Stimulated activated CD4-positive, alpha-beta T cell treated with anti-CD3 and anti-CD28 coated beads, Interleukin-15, amount 100 ng/mL, for 1 hour (primary cell): ENCODE data around the gene CDH10.

ENCODE experiments used
- DNase-seq, 2 donors: peaks; one replicate each; pipeline ENCODE4 v3.0.0-alpha.2; 2020; ENCODE audit warnings: low read depth in 1 of 2, low spot score in 1 of 2

CDH10 gene

GRCh38 chr5:24602188-24602587 lies 42.6 kb downstream of the CDH10 start:
- DNase-seq, result no peak

GRCh38 chr5:24598956-24599355 lies 45.8 kb downstream of the CDH10 start:
- no peak for DNase-seq

GRCh38 chr5:24595329-24595728 lies 49.4 kb downstream of the CDH10 start:
- DNase-seq, result no peak

GRCh38 chr5:24591426-24591825 lies 53.4 kb downstream of the CDH10 start:
- no peak for DNase-seq

- no peak for DNase-seq
Observed at GRCh38 chr5:24589566-24589965, 55.2 kb downstream of the CDH10 start.

- no peak for DNase-seq
Observed at GRCh38 chr5:24585751-24586150, 59.0 kb downstream of the CDH10 start.

- no peak for DNase-seq
Observed at GRCh38 chr5:24571302-24571701, 73.5 kb downstream of the CDH10 start.

- no peak for DNase-seq
Observed at GRCh38 chr5:24566933-24567332, 77.8 kb downstream of the CDH10 start.

GRCh38 chr5:24555229-24555628 lies 89.5 kb downstream of the CDH10 start:
- no peak for DNase-seq

GRCh38 chr5:24547132-24547531 lies 97.6 kb downstream of the CDH10 start:
- DNase-seq, result no peak

GRCh38 chr5:24539613-24540012 lies 105.2 kb downstream of the CDH10 start:
- no peak for DNase-seq

GRCh38 chr5:24538346-24538745 lies 106.4 kb downstream of the CDH10 start:
- DNase-seq, result no peak

GRCh38 chr5:24535646-24536045 lies 109.1 kb downstream of the CDH10 start:
- no peak for DNase-seq

GRCh38 chr5:24530906-24531305 lies 113.9 kb downstream of the CDH10 start:
- DNase-seq, result no peak

- no peak for DNase-seq
Observed at GRCh38 chr5:24525414-24525813, 119.4 kb downstream of the CDH10 start.

GRCh38 chr5:24512423-24512822 lies 132.4 kb downstream of the CDH10 start:
- DNase-seq, result no peak

- DNase-seq, result no peak
Observed at GRCh38 chr5:24510523-24510988, 134.2 kb downstream of the CDH10 start.

GRCh38 chr5:24509943-24510342 lies 134.8 kb downstream of the CDH10 start:
- DNase-seq, result no peak

GRCh38 chr5:24505258-24505657 lies 139.5 kb downstream of the CDH10 start:
- no peak for DNase-seq

GRCh38 chr5:24497591-24498157 lies 147.1 kb downstream of the CDH10 start:
- no peak for DNase-seq

- no peak for DNase-seq
Observed at GRCh38 chr5:24497145-24497544, 147.6 kb downstream of the CDH10 start.

- no peak for DNase-seq
Observed at GRCh38 chr5:24496268-24496667, 148.5 kb downstream of the CDH10 start.

- no peak for DNase-seq
Observed at GRCh38 chr5:24492229-24492628, 152.5 kb downstream of the CDH10 start.

GRCh38 chr5:24491490-24491889 lies 153.3 kb downstream of the CDH10 start:
- no peak for DNase-seq
